AG08395 (cell line): Measurements from ENCODE around the gene SNAPC2.
"Not testable (repeated sequence)": the region's sequence is repeated elsewhere in the genome, so short reads cannot be mapped to it uniquely, and the experiment has no call there.

Experiments used
- DNase-seq: peaks from one replicate; pipeline ENCODE4 v3.0.0; 2012; ENCODE audit warnings: mixed read lengths, low spot score

Gene SNAPC2

DNA sequence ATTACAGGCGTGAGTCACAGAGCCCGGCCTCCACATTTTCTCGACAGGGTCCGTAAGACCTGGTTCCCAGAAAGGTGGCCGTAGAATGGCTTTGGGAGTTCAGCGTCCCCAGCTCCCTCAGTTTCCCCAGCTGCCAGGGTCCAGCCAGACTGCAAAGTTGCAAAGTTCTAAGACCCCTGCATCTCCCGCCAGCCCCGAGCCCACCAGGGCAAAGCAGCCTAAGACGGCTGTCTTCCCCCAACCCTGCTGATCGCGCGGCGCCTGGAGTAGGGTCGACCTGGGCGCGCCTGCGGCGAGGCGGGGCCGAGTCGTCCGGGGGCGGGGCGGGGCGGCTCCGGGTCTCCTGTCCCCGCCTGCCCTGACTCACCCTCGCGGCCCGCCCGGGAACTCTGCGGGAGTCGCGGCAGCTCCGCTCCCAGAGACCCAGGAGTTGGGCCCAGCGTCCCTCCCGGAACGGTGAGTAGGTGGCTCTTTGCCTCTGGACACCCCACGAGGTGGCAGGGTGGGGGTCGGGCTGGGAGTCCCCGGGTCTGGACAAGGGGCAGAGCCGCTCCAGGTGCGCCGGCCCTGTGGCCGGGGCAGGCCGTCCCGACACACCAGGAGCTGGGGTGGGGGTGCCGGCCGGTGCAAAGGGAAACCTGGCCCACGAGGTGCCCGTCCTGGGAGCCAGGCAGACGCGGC lies 31.9 kb upstream of the SNAPC2 start, which contains the start of gene LRRC8E:
Gene LRRC8E (plus strand): TSS at position 366 of the 681 bp plus-strand sequence. CDS start 7,094 bp downstream, outside the sequence.
- DNase-seq = peak; percentile 85

DNA sequence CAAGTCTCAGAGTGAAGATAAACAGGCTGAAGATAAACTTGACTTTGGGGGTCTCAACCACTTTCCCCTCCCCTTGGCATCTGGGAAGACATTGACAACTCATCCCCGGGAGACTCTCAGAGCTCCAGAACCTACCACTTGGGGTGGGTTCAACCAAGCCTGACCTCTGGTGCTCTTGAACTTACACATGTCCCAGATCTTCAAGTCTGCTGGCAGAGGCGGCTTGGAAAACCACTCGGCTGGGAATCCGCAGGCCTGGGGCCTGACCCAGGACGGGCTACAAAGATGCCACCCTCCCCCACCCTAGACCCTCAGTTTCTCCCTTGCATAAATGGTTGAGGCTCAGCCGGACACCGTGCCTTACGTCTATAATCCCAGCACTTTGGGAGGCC lies 31.3 kb upstream of the SNAPC2 start:
- no peak for DNase-seq

GRCh38 chr19:7893362-7894101 lies 26.6 kb upstream of the SNAPC2 start:
- not testable (repeated sequence) for DNase-seq

GRCh38 chr19:7894612-7895309 lies 25.4 kb upstream of the SNAPC2 start:
- no peak for DNase-seq

DNA sequence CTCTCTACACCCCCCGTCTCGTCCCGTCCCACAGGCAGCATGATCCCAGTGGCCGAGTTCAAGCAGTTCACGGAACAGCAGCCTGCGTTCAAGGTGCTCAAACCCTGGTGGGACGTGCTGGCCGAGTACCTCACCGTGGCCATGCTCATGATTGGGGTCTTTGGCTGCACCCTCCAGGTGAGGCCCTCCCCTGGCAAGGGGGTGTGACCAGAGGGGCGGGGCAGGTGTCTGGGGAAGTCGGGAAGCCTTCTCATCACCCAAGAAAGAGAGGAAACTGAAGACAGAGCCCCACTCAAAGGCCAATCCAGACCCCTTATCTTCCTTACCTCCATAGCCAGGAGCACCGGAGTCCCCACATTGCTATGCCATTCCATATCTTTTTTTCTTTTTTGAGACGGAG lies 24.6 kb upstream of the SNAPC2 start:
- DNase-seq = no peak

GRCh38 chr19:7897292-7897691 lies 22.8 kb upstream of the SNAPC2 start:
- DNase-seq = no peak

DNA sequence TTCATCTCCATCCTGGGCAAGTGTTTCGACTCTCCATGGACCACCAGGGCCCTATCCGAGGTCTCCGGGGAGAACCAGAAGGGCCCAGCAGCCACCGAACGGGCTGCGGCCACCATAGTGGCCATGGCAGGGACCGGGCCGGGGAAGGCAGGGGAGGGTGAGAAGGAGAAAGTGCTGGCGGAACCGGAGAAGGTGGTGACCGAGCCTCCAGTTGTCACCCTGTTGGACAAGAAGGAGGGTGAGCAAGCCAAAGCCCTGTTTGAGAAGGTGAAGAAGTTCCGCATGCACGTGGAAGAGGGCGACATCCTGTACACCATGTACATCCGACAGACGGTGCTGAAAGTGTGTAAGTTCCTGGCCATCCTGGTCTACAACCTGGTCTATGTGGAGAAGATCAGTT lies 21.2 kb upstream of the SNAPC2 start:
- no peak for DNase-seq

DNA sequence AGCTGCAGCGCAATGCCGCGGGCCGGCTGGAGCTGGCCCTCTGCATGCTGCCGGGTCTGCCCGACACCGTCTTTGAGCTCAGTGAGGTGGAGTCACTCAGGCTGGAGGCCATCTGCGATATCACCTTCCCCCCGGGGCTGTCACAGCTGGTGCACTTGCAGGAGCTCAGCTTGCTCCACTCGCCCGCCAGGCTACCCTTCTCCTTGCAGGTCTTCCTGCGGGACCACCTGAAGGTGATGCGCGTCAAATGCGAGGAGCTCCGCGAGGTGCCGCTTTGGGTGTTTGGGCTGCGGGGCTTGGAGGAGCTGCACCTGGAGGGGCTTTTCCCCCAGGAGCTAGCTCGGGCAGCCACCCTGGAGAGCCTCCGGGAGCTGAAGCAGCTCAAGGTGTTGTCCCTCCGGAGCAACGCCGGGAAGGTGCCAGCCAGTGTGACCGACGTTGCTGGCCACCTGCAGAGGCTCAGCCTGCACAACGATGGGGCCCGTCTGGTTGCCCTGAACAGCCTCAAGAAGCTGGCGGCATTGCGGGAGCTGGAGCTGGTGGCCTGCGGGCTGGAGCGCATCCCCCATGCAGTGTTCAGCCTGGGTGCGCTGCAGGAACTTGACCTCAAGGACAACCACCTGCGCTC lies 20.3 kb upstream of the SNAPC2 start:
- DNase-seq = no peak

DNA sequence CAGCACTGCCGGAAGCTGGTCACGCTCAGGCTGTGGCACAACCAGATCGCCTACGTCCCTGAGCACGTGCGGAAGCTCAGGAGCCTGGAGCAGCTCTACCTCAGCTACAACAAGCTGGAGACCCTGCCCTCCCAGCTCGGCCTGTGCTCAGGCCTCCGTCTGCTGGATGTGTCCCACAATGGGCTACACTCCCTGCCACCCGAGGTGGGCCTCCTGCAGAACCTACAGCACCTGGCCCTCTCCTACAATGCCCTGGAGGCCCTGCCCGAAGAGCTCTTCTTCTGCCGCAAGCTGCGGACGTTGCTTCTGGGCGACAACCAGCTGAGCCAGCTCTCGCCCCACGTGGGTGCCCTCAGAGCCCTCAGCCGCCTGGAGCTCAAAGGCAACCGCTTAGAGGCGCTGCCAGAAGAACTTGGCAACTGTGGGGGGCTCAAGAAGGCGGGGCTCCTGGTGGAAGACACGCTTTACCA lies 19.7 kb upstream of the SNAPC2 start:
- DNase-seq = no peak

DNA sequence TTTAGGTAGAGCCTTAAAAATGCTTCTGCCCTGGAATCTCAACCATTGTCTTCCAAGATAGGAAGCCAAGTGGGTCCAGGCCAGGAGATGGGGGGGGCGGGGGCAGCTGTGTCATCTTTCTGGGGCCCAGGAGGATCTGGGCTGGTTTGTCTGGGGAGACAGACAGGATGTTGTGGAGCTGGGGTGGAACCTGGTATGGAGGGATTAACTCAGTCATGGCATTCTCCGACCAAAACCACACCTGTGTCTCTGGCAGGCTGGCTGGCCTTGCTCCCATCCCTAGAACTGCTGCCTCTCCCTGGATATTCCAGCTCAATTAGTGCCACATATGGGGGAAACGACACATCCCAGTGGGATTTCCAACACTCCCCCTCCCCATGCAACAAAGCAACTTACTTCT lies 19.2 kb upstream of the SNAPC2 start:
- DNase-seq = no peak

DNA sequence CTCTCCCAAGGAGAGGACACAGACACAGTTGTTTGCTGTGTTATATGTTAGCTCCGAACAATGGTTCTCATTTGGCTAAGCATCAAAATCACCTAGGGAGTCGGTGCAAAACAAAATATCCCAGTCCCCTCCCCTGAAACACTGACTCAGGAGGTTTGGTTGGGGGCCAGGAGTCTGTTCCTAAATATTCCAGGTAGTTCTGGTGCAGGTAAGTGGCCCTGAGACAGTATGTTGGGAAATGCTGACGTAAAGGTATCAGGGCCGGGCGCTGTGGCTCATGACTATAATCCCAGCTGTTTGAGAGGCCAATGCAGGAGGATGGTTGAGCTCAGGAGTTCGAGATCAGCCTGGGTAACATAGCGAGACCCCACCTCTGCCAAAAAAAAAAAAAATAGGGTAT lies 18.8 kb upstream of the SNAPC2 start:
- no peak for DNase-seq

DNA sequence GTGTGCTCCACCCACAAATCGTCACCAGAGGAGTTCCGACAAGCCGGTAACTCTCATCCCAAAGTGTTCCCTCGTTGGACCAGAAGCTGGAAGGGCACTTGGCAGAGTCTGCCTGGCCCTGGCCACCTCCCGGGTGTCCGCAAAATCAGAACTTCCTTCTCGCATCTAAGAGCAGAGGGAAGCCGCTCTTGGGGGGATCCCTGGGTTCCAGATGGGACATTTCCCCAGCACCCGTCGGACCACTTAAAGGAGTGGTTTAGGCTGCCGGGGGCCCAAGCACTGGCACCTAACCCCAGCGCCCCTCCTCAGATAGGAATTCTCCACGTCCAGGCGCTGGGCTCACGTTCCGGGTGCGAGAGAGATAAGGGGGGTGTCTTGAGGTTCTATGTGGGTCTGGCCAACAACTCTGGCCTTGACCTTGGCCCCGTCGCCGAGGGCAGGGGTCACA lies 17.3 kb upstream of the SNAPC2 start:
- no peak for DNase-seq

- peak; percentile 100 for DNase-seq
Measured at GRCh38 chr19:7903244-7904073, 16.7 kb upstream of the SNAPC2 start, which contains the start of gene MAP2K7. Gene MAP2K7, plus strand, starts transcription at chr19:7903877. Its CDS starts 68 bp downstream, at chr19:7903945.

DNA sequence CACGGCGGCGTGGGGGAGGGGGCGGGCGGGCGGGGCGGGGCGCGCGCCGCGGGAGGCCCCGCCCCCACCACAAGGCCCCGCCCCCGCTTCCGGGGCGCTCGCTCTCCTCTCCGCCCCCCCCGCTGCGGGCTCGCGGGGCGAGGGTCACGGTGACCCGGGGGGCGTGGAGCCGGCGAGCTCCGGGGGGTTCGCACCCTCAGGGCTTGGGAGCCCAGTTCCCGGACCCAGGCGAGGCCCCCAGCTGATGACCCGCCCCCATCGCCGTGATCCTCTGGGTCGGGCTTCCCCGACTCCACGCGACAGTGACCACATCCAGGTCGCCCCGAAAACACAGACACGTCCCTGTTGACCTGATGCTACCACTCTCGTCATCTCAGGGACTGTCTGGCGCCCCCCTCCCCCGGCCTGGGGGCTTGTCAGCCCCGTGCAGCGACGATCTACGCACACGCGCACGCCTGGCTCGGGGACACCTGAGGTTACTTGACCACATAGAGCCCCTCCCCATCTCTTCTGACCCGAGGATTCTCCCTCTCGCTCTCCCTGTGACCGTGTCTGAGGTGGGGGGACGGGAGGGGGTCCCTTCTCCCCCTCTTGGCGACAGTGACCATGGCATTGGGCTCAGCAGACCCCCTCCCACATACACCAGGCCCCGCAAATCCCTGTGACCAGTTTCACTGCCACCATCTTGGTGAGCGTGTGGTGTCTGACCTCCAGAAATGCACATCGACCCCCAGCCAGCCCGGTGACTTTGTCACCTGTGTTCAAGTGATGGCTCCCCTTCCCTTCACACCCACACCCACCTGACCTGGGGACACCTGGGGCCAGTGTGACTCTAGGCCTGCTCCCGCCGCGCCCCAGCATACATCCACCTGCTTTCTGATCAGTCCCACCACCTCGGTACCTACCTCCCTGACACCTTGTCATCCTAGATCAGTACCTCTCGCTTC lies 15.8 kb upstream of the SNAPC2 start:
- peak; percentile 62 for DNase-seq

GRCh38 chr19:7905268-7905667 lies 14.9 kb upstream of the SNAPC2 start:
- DNase-seq = no peak

DNA sequence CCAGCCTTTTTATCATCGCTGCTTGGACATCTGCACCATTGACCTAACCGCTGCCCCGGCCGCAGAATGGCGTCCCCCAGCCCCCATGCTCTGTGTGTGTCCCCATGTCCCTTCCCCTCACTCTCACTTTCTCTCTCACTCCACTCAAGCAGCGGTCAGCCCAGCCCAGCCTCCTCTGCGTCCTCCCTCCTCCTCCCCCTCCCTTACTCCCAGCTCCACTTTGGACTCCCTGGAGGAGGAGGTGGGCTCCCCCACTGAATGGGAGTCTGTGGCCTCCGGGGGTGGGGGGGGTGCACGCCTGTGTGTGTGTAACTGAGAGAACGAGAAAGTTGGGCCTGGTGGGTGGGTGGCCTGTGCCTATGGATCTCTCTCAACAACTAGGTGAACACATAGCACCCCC lies 14.3 kb upstream of the SNAPC2 start:
- DNase-seq = no peak

GRCh38 chr19:7907122-7907521 lies 13.0 kb upstream of the SNAPC2 start:
- no peak for DNase-seq

DNA sequence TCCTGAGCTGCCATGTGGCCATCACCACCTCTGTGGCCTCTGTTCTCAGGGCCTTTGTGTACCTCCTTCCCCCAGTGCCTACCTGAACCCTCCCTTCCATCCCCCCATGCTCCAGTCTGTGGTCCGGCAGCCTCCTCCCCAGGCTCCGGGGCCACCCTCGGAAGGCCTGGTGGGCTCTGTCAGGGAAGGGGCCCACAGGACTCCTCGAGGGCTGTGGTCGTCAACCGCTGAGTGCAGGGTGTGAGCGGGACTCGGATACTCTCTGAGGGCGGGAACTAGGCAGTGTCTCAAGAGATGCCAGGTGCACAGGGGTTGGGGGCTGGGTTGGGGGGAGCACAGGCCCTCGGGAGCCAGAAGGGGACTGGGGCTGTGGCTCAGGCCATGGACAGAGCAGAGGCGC lies 12.6 kb upstream of the SNAPC2 start:
- DNase-seq = no peak

- no peak for DNase-seq
Measured at GRCh38 chr19:7908078-7908699, 11.9 kb upstream of the SNAPC2 start.
